HG03469 (cell line): ENCODE results near the gene HYDIN.
"Not testable (repeated sequence)": the region's sequence is repeated elsewhere in the genome, so short reads cannot be mapped to it uniquely, and the experiment has no call there.

Experiments used
- ATAC-seq: cut with Tn5 transposase; IDR thresholded peaks from one replicate; pipeline ENCODE4 v1.9.1; 2021; ENCODE audit warnings: mild to moderate bottlenecking, moderate library complexity, moderate number of reproducible peaks; ENCODE audit not compliant: unreplicated experiment

The HYDIN gene

GRCh38 chr16:70882311-70882710 lies 348.2 kb downstream of the HYDIN start:
- not testable (repeated sequence) for ATAC-seq

GRCh38 chr16:70877895-70878294 lies 352.6 kb downstream of the HYDIN start:
- not testable (repeated sequence) for ATAC-seq

GRCh38 chr16:70876442-70876841 lies 354.1 kb downstream of the HYDIN start:
- not testable (repeated sequence) for ATAC-seq

- ATAC-seq: not testable (repeated sequence)
These were observed 365.8 kb downstream of the HYDIN start for GRCh38 chr16:70864698-70865097.

GRCh38 chr16:70861996-70862395 lies 368.5 kb downstream of the HYDIN start:
- ATAC-seq: not testable (repeated sequence)

GRCh38 chr16:70851299-70851698 lies 379.2 kb downstream of the HYDIN start:
- not testable (repeated sequence) for ATAC-seq

- ATAC-seq: not testable (repeated sequence)
These were observed 406.9 kb downstream of the HYDIN start for GRCh38 chr16:70823498-70824118.

- ATAC-seq: not testable (repeated sequence)
These were observed 407.8 kb downstream of the HYDIN start for GRCh38 chr16:70822734-70823133.

GRCh38 chr16:70818088-70818487 lies 412.4 kb downstream of the HYDIN start:
- not testable (repeated sequence) for ATAC-seq

GRCh38 chr16:70809392-70810060 lies 421.0 kb downstream of the HYDIN start:
- no peak for ATAC-seq

GRCh38 chr16:70808371-70808770 lies 422.2 kb downstream of the HYDIN start:
- ATAC-seq: no peak

- ATAC-seq: no peak
These were observed 424.7 kb downstream of the HYDIN start for GRCh38 chr16:70805787-70806186.

GRCh38 chr16:70805380-70805779 lies 425.1 kb downstream of the HYDIN start:
- ATAC-seq: no peak

GRCh38 chr16:70804734-70805169 lies 425.8 kb downstream of the HYDIN start:
- ATAC-seq: no peak

- ATAC-seq: no peak
These were observed 426.3 kb downstream of the HYDIN start for GRCh38 chr16:70804153-70804733.

GRCh38 chr16:70803319-70803718 lies 427.2 kb downstream of the HYDIN start:
- no peak for ATAC-seq

GRCh38 chr16:70801611-70802010 lies 428.9 kb downstream of the HYDIN start:
- no peak for ATAC-seq

GRCh38 chr16:70800781-70801480 lies 429.6 kb downstream of the HYDIN start, which contains the start of gene VAC14:
Gene VAC14, minus strand, starts transcription at chr16:70801158. Its CDS starts 258 bp downstream, at chr16:70800900.
- ATAC-seq: peak; percentile 86

GRCh38 chr16:70800311-70800710 lies 430.2 kb downstream of the HYDIN start:
- ATAC-seq: no peak

GRCh38 chr16:70796301-70796700 lies 434.2 kb downstream of the HYDIN start:
- ATAC-seq: no peak

- ATAC-seq: no peak
These were observed 435.1 kb downstream of the HYDIN start for GRCh38 chr16:70795296-70795912.
